Neural cell (in vitro differentiated cells): ENCODE measurements around the gene PDE8B.

Experiments used
- CTCF ChIP-seq: fragments of 450-650 bp; IDR thresholded peaks from 2 replicates; pipeline ENCODE4 v1.5.1; 2014; ENCODE audit warnings: antibody characterized with exemption, mild to moderate bottlenecking, moderate library complexity; ENCODE audit not compliant: poor library complexity, severe bottlenecking
- EP300 ChIP-seq: fragments of 450-650 bp; conservative IDR thresholded peaks from 2 replicates; pipeline ENCODE4 v1.6.1; 2014; ENCODE audit warnings: antibody characterized with exemption, mild to moderate bottlenecking, moderate library complexity; ENCODE audit not compliant: poor library complexity, severe bottlenecking
- EZH2 ChIP-seq: fragments of 200-600, 300-800 bp; shearing (Covaris generic), sonication (generic); IDR thresholded peaks from 2 replicates; pipeline ENCODE4 v1.6.1; 2014; ENCODE audit warnings: antibody characterized with exemption, low read length, borderline replicate concordance, mild to moderate bottlenecking; ENCODE audit not compliant: insufficient read depth, poor library complexity, severe bottlenecking
- POLR2AphosphoS5 ChIP-seq: IDR thresholded peaks from 2 replicates; pipeline ENCODE4 v1.6.1; 2012
- RAD21 ChIP-seq: fragments of 450-650 bp; conservative IDR thresholded peaks from 2 replicates; pipeline ENCODE4 v1.6.1; 2014; ENCODE audit warnings: antibody characterized with exemption, mild to moderate bottlenecking, moderate library complexity
- TAF1 ChIP-seq: IDR thresholded peaks from 2 replicates; pipeline ENCODE4 v1.6.1; 2012; ENCODE audit warnings: low read depth

GRCh38 chr5:77163453-77163852 lies 47.0 kb upstream of the PDE8B start:
- TF ChIP-seq EZH2 (no peak), CTCF (no peak), TAF1 (no peak), RAD21 (no peak), POLR2AphosphoS5 (no peak), EP300 (no peak)
